Esophagus squamous epithelium (tissue), 4 donors: ENCODE data around the gene BBS5.

Source experiments
- CTCF ChIP-seq, 6 experiments: fragments of 450-650 bp in 4 of 6; fragments of 200-600 bp in 2 of 6; sonication (generic) in 2 of 6; IDR thresholded peaks; one replicate each; pipeline ENCODE4 v1.5.1; 2016 to 2019; ENCODE audit warnings: antibody characterized with exemption in 6 of 6, mild to moderate bottlenecking in 4 of 6, moderate library complexity in 4 of 6
- POLR2A ChIP-seq, 4 donors: fragments of 450-650 bp; IDR thresholded peaks; one replicate each; pipeline ENCODE4 v1.6.1; 2017; ENCODE audit warnings: antibody characterized with exemption in 4 of 4, mild to moderate bottlenecking in 4 of 4, moderate library complexity in 3 of 4

DNA sequence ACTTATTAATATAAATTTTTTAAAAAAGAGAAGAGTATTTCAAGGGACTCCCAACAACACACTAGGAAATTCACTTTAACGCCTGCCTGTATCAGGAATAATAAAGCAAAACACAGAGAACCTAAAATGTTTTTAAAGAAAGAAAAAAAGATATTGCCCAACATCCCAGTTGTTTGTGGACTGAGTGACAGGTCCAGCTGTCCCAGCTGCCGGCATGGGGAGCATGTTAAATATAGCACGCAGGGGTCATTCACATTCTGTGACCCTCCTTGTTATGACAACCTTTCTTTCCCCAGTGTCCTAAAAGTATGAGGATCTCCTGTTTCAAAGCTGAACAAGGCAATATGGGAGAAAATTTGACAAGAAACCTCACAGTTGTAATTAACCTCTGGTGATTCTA, 34.6 kb downstream of the BBS5 start:
- no peak for TF ChIP-seq CTCF (IDR thresholded peaks at IDR 0.05)
- TF ChIP-seq POLR2A (IDR thresholded peaks at IDR 0.05): no peak
